ENCODE results near the gene ZFAND2B.

DNA sequence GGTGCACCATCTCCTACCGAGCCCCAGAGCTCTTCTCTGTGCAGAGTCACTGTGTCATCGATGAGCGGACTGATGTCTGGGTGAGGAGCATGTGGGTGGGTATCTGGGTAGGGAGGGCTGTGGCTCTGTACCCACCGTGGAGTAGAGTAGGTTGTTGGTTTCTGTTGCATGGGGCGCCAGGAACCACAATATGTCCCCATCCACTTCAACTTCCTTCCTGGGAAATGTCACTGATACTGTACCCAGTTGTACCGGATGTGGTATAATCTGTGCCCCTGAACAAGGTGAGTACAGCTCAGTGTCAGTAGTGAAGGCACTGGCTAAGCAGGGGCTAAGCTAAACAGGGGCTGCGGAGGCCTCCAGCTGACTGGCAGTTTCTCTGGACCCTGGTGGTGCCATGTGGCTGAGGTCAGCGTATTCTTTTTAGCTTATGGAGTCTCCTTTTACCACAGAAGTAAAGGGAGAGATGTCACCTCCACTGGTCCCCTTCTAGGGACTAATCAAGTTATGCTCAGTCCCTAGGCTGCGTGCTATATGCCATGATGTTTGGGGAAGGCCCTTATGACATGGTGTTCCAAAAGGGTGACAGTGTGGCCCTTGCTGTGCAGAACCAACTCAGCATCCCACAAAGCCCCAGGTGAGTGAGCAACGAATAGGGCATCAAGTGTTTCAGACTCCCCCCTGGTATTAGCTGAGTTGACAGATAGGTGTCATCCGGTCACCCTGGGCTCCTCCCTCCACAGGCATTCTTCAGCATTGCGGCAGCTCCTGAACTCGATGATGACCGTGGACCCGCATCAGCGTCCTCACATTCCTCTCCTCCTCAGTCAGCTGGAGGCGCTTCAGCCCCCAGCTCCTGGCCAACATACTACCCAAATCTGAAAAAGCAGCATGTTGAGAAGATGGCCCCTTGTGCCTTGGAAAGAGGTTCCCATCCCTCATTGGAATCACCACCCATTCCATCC is 41.4 kb downstream of the ZFAND2B start:
- TF ChIP-seq CTCF (conservative IDR thresholded peaks at IDR 0.05; ENCODE audit: low read depth in 2 of 2) = peak in 1 of 2 experiments; percentile 50; a peak in 2 of 4 replicates
- no peak for TF ChIP-seq EZH2 (IDR thresholded peaks at IDR 0.05; ENCODE audit: low read depth, unreplicated experiment)
- TF ChIP-seq JUNB (IDR thresholded peaks at IDR 0.05; ENCODE audit: unreplicated experiment) = no peak
- TF ChIP-seq, protein P1, sequence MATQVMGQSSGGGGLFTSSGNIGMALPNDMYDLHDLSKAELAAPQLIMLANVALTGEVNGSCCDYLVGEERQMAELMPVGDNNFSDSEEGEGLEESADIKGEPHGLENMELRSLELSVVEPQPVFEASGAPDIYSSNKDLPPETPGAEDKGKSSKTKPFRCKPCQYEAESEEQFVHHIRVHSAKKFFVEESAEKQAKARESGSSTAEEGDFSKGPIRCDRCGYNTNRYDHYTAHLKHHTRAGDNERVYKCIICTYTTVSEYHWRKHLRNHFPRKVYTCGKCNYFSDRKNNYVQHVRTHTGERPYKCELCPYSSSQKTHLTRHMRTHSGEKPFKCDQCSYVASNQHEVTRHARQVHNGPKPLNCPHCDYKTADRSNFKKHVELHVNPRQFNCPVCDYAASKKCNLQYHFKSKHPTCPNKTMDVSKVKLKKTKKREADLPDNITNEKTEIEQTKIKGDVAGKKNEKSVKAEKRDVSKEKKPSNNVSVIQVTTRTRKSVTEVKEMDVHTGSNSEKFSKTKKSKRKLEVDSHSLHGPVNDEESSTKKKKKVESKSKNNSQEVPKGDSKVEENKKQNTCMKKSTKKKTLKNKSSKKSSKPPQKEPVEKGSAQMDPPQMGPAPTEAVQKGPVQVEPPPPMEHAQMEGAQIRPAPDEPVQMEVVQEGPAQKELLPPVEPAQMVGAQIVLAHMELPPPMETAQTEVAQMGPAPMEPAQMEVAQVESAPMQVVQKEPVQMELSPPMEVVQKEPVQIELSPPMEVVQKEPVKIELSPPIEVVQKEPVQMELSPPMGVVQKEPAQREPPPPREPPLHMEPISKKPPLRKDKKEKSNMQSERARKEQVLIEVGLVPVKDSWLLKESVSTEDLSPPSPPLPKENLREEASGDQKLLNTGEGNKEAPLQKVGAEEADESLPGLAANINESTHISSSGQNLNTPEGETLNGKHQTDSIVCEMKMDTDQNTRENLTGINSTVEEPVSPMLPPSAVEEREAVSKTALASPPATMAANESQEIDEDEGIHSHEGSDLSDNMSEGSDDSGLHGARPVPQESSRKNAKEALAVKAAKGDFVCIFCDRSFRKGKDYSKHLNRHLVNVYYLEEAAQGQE (IDR thresholded peaks at IDR 0.05; ENCODE audit: unreplicated experiment) = no peak
- TF ChIP-seq POLR2AphosphoS5 (IDR thresholded peaks at IDR 0.05; ENCODE audit: low read depth) = no peak
- no peak for TF ChIP-seq ZNF462 (CRISPR knock-in tag; IDR thresholded peaks at IDR 0.05)
- no peak for TF ChIP-seq ZNF114 (CRISPR knock-in tag; IDR thresholded peaks at IDR 0.05)
- no peak for TF ChIP-seq ETS1 (IDR thresholded peaks at IDR 0.05)
- no peak for TF ChIP-seq EZH2phosphoT487 (IDR thresholded peaks at IDR 0.05; ENCODE audit: unreplicated experiment)
- no peak for TF ChIP-seq CREB1 (CRISPR knock-in tag; IDR thresholded peaks at IDR 0.05; ENCODE audit: low read depth)
- no peak for TF ChIP-seq NANOG (IDR thresholded peaks at IDR 0.05; ENCODE audit: borderline replicate concordance)
- no peak for TF ChIP-seq ZNF331 (CRISPR knock-in tag; IDR thresholded peaks at IDR 0.05; ENCODE audit: low read depth)
- no peak for TF ChIP-seq STAT1 (IDR thresholded peaks at IDR 0.05; ENCODE audit: unreplicated experiment)

Data from GM23338 (cell line).